Astrocyte (in vitro differentiated cells and primary cell): Measurements from ENCODE around the gene EIF3D. TPM values are rescaled to one million over a fixed set of nuclear protein-coding genes. Genes with fewer than 3 reads are reported as not detected.

ENCODE experiments used
- DNase-seq: peaks from one replicate; pipeline ENCODE4 v3.0.0-alpha.2; 2010; ENCODE audit warnings: low read depth
- FAIRE-seq: peaks from 2 replicates; lab custom pipeline; 2011; peaks lifted over from hg19 to GRCh38; lab: Jason Lieb, UNC
- H2AFZ ChIP-seq: 2 replicates; pipeline ENCODE4 v1.6.0; 2012; ENCODE audit warnings: low read depth, low read length, inconsistent platforms
- H3K27ac ChIP-seq: 2 replicates; pipeline ENCODE4 v1.5.1; 2011; ENCODE audit warnings: low read depth, low read length, inconsistent platforms
- H3K27me3 ChIP-seq: 2 replicates; pipeline ENCODE4 v1.6.0; 2011; ENCODE audit warnings: low read length, inconsistent platforms; ENCODE audit not compliant: insufficient read depth
- H3K36me3 ChIP-seq: 2 replicates; pipeline ENCODE4 v1.5.1; 2011; ENCODE audit warnings: low read length, inconsistent platforms; ENCODE audit not compliant: insufficient read depth
- H3K4me1 ChIP-seq: 2 replicates; pipeline ENCODE4 v1.5.1; 2011; ENCODE audit warnings: low read length, inconsistent platforms; ENCODE audit not compliant: insufficient read depth
- H3K4me2 ChIP-seq: 2 replicates; pipeline ENCODE4 v1.6.0; 2012; ENCODE audit warnings: low read length, inconsistent platforms
- H3K4me3 ChIP-seq: 2 replicates; pipeline ENCODE4 v1.5.1; 2011; ENCODE audit warnings: low read depth, mild to moderate bottlenecking, low read length, inconsistent platforms; ENCODE audit not compliant: insufficient read depth
- H3K79me2 ChIP-seq: 2 replicates; pipeline ENCODE4 v1.6.0; 2012; ENCODE audit warnings: mild to moderate bottlenecking, low read length, inconsistent platforms; ENCODE audit not compliant: insufficient read depth
- H3K9ac ChIP-seq: 2 replicates; pipeline ENCODE4 v1.6.0; 2012; ENCODE audit warnings: mild to moderate bottlenecking, low read length, inconsistent platforms
- H3K9me3 ChIP-seq: 2 replicates; pipeline ENCODE4 v1.5.1; 2012; ENCODE audit warnings: low read depth, mild to moderate bottlenecking, low read length, inconsistent platforms; ENCODE audit not compliant: insufficient read depth
- H4K20me1 ChIP-seq: 2 replicates; pipeline ENCODE4 v1.6.0; 2012; ENCODE audit warnings: low read length, inconsistent platforms; ENCODE audit not compliant: insufficient read depth
- H3K27ac Mint-ChIP-seq: one replicate; pipeline ENCODE4 v1.8.0; 2021; ENCODE audit warnings: mild to moderate bottlenecking, mixed read lengths; ENCODE audit not compliant: unreplicated experiment
- H3K27me3 Mint-ChIP-seq: one replicate; pipeline ENCODE4 v1.8.0; 2021; ENCODE audit warnings: low read depth, mixed read lengths; ENCODE audit not compliant: unreplicated experiment
- H3K36me3 Mint-ChIP-seq: one replicate; pipeline ENCODE4 v1.8.0; 2021; ENCODE audit warnings: low read depth, mixed read lengths; ENCODE audit not compliant: unreplicated experiment
- H3K4me1 Mint-ChIP-seq: one replicate; pipeline ENCODE4 v1.8.0; 2021; ENCODE audit warnings: low read depth, mixed read lengths; ENCODE audit not compliant: unreplicated experiment
- H3K4me3 Mint-ChIP-seq: one replicate; pipeline ENCODE4 v1.8.0; 2021; ENCODE audit warnings: mild to moderate bottlenecking, moderate library complexity, mixed read lengths; ENCODE audit not compliant: unreplicated experiment
- H3K9me3 Mint-ChIP-seq: one replicate; pipeline ENCODE4 v1.8.0; 2021; ENCODE audit warnings: mild to moderate bottlenecking, mixed read lengths; ENCODE audit not compliant: unreplicated experiment
- EZH2 ChIP-seq: IDR thresholded peaks from 2 replicates; pipeline ENCODE4 v1.6.1; 2012; ENCODE audit warnings: mild to moderate bottlenecking, low read length, inconsistent platforms; ENCODE audit not compliant: insufficient read depth
- total RNA-seq: library from RNA; stranded (reverse); gene quantifications from 2 replicates; pipeline ENCODE4 v1.2.1, GENCODE V29; 2021
- TF ChIP-seq, protein P1 (sequence below): IDR thresholded peaks from 2 replicates; pipeline ENCODE4 v1.5.1; 2011; ENCODE audit warnings: low read depth, mild to moderate bottlenecking, inconsistent platforms, low read length, moderate library complexity; ENCODE audit not compliant: insufficient read depth

Gene EIF3D
- total RNA-seq, 1 donor from 2014 or later = 168 TPM

DNA sequence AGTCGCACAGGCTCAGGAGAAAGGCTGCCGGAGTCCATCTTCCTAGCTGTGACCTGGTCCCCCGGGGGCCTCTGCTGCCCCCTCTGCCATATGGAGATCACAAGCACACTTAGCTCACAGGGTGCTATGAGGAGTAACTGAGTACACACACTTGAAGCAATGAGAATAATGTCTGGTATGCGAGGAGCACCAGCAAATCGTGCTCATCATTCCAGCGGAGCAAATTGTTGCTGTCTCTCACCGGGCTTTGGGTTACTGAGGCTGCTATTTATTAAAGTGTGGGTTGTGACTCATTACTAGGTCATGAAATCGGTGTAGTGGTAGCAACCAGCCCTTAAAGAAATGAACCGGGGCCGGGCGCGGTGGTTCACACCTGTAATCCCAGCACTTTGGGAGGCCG, 48.1 kb upstream of the EIF3D start:
- Histone ChIP-seq H3K27me3 (peaks cover 16% of the 10 kb centered on the region), H4K20me1 (no peaks in the 10 kb centered on the region), H3K4me2 (peak overlapping the region; percentile 49), H3K79me2 (no peaks in the 10 kb centered on the region), H2AFZ (no peak overlapping the region), H3K4me3 (no peak overlapping the region), H3K4me1 (peaks cover 6% of the 10 kb centered on the region), H3K9me3 (no peaks in the 10 kb centered on the region), H3K36me3 (no peaks in the 10 kb centered on the region), H3K27ac (no peak overlapping the region), H3K9ac (no peak overlapping the region)
- DNase-seq = peak; percentile 94
- Mint-ChIP-seq H3K27ac (peak overlapping the region; percentile 41), H3K27me3 (peaks cover 27% of the 10 kb centered on the region), H3K4me1 (peaks cover 5% of the 10 kb centered on the region), H3K9me3 (peaks cover 5% of the 10 kb centered on the region), H3K4me3 (no peak overlapping the region), H3K36me3 (peaks cover 4% of the 10 kb centered on the region)
- no peak for TF ChIP-seq EZH2
- TF ChIP-seq, protein P1, sequence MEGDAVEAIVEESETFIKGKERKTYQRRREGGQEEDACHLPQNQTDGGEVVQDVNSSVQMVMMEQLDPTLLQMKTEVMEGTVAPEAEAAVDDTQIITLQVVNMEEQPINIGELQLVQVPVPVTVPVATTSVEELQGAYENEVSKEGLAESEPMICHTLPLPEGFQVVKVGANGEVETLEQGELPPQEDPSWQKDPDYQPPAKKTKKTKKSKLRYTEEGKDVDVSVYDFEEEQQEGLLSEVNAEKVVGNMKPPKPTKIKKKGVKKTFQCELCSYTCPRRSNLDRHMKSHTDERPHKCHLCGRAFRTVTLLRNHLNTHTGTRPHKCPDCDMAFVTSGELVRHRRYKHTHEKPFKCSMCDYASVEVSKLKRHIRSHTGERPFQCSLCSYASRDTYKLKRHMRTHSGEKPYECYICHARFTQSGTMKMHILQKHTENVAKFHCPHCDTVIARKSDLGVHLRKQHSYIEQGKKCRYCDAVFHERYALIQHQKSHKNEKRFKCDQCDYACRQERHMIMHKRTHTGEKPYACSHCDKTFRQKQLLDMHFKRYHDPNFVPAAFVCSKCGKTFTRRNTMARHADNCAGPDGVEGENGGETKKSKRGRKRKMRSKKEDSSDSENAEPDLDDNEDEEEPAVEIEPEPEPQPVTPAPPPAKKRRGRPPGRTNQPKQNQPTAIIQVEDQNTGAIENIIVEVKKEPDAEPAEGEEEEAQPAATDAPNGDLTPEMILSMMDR = no peak
- peak; percentile 76 for FAIRE-seq

DNA sequence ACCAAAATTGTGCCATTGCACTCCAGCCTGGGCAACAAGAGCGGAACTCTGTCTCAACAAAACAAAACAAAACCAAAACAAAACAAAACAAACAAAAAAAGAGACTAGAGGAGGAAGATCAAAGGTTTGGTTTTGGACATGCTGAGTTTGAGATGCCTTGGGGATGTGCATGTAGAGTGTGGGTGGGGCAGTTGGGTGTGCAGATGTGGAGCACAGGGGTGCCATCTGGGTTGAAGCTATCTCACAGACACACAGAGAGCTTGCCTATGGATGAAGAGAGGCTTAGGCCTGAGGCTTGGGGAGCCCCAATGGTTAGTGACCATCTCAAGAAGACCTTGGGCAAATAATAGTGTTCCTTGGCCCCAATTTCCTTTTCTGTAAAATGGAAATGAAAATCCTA, 45.8 kb upstream of the EIF3D start:
- no peak overlapping the region for H2AFZ ChIP-seq
- H3K9me3 ChIP-seq = no peaks in the 10 kb centered on the region
- FAIRE-seq = no peak
- H3K4me3 ChIP-seq = no peak overlapping the region
- no peaks in the 10 kb centered on the region for H3K79me2 ChIP-seq
- Mint-ChIP-seq H3K27ac (no peak overlapping the region), H3K36me3 (peaks cover 4% of the 10 kb centered on the region), H3K27me3 (peaks cover 9% of the 10 kb centered on the region), H3K9me3 (peaks cover 3% of the 10 kb centered on the region), H3K4me3 (no peak overlapping the region), H3K4me1 (peaks cover 5% of the 10 kb centered on the region)
- peaks cover 6% of the 10 kb centered on the region for H3K4me1 ChIP-seq
- H3K4me2 ChIP-seq = no peak overlapping the region
- H3K27me3 ChIP-seq = peaks cover 4% of the 10 kb centered on the region
- TF ChIP-seq, protein P1 = no peak
- TF ChIP-seq EZH2 = no peak
- H3K27ac ChIP-seq = no peak overlapping the region
- no peaks in the 10 kb centered on the region for H3K36me3 ChIP-seq
- H4K20me1 ChIP-seq = no peaks in the 10 kb centered on the region
- no peak overlapping the region for H3K9ac ChIP-seq
- DNase-seq = no peak

DNA sequence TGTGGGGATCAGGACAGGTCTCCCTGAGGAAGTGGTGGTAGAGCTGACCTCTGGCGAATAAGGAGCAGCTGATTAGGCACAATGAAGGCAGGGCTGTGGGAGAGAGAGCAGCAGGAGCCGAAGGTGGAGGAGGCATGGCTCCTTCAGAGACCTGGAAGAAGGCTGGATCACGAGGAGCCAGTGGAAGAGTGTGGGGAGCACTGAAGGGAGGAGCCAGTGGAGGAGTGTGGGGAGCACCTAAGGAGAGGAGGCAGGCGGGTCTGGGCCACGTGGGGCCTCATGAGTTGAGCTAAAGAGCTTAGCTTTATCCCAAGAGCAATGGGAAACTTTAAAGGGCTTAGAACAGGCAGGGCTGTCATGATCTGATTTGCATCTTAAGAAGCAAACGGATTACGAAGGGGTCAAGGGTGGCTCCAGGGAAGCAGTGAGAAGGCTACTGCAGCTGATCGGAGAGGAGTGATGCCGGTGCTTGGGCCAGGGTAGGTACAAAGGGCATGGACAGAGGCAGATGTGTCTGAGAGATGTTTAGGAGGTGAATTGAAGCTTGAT, 44.9 kb upstream of the EIF3D start:
- Mint-ChIP-seq H3K4me3 (no peak overlapping the region), H3K9me3 (peaks cover 3% of the 10 kb centered on the region), H3K4me1 (peaks cover 5% of the 10 kb centered on the region), H3K27me3 (peaks cover 6% of the 10 kb centered on the region), H3K27ac (no peak overlapping the region), H3K36me3 (peaks cover 2% of the 10 kb centered on the region)
- Histone ChIP-seq H3K4me1 (peaks cover 6% of the 10 kb centered on the region), H3K4me3 (no peak overlapping the region), H2AFZ (no peak overlapping the region), H4K20me1 (no peaks in the 10 kb centered on the region), H3K27ac (no peak overlapping the region), H3K36me3 (no peaks in the 10 kb centered on the region), H3K9me3 (no peaks in the 10 kb centered on the region), H3K79me2 (no peaks in the 10 kb centered on the region), H3K27me3 (no peaks in the 10 kb centered on the region), H3K9ac (no peak overlapping the region), H3K4me2 (no peak overlapping the region)
- no peak for TF ChIP-seq EZH2
- TF ChIP-seq, protein P1 = no peak
- FAIRE-seq = no peak
- no peak for DNase-seq
